Ovary (tissue), 3 donors: ENCODE measurements around the gene METTL13.

ENCODE experiments used
- EP300 ChIP-seq: sonication (generic); formaldehyde crosslinking; IDR thresholded peaks from one replicate; pipeline ENCODE4 v1.6.1; 2017; ENCODE audit warnings: antibody characterized with exemption
- POLR2A ChIP-seq: fragments of 450-650 bp; IDR thresholded peaks from one replicate; pipeline ENCODE4 v1.6.1; 2017; ENCODE audit warnings: antibody characterized with exemption, mild to moderate bottlenecking, moderate library complexity
- TF ChIP-seq, protein P1 (sequence below), 3 donors: fragments of 450-650 bp in 2 of 3; fragments of 200-600 bp in 1 of 3; IDR thresholded peaks; one replicate each; pipeline versions ENCODE4 v1.5.1 to v1.8.0; 2016 to 2022; ENCODE audit warnings: antibody characterized with exemption in 3 of 3, mild to moderate bottlenecking in 1 of 3
- donor health status: DM: no; HTN: no; CAD: no.

DNA sequence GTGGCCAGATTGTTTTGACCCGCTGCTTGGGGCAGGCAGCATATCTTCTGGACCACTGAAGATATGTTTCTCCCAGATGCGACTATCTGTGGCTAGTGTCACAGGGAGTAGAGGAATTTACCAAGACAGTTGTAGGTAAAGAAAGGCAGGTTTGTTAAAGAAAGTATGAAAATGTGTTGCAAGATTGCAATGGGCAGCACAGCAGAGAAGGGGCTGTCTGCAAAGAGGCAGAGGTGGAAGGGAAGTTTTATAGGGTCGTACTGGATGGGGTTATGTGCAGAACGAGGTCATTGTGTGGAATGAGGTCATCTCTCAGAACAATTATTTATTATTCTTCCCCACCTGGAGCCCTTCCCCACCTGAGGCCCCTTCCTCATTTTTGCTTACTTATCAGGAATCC, 24.6 kb upstream of the METTL13 start:
- TF ChIP-seq, protein P1, sequence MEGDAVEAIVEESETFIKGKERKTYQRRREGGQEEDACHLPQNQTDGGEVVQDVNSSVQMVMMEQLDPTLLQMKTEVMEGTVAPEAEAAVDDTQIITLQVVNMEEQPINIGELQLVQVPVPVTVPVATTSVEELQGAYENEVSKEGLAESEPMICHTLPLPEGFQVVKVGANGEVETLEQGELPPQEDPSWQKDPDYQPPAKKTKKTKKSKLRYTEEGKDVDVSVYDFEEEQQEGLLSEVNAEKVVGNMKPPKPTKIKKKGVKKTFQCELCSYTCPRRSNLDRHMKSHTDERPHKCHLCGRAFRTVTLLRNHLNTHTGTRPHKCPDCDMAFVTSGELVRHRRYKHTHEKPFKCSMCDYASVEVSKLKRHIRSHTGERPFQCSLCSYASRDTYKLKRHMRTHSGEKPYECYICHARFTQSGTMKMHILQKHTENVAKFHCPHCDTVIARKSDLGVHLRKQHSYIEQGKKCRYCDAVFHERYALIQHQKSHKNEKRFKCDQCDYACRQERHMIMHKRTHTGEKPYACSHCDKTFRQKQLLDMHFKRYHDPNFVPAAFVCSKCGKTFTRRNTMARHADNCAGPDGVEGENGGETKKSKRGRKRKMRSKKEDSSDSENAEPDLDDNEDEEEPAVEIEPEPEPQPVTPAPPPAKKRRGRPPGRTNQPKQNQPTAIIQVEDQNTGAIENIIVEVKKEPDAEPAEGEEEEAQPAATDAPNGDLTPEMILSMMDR (IDR thresholded peaks at IDR 0.05) = no peak
- TF ChIP-seq EP300 (no peak), POLR2A (no peak)
